ENCODE data around the gene DNAJC10. TPM values are rescaled to one million over a fixed set of nuclear protein-coding genes. Genes with fewer than 3 reads are reported as not detected.
"Not testable (repeated sequence)": the region's sequence is repeated elsewhere in the genome, so short reads cannot be mapped to it uniquely, and the experiment has no call there.

DNAJC10 gene
- total and polyA plus RNA-seq, 5 donors, result 13.1 to 72.1 (median 57.1) TPM

- Histone ChIP-seq H3K4me3 (ENCODE audit: low read length) (no peak overlapping the region), H3K4me1 (ENCODE audit: control insufficient read depth, insufficient read depth, low read length) (no peaks in the 10 kb centered on the region), H3K9me3 (ENCODE audit: control insufficient read depth, low read length) (no peaks in the 10 kb centered on the region), H3K27me3 (ENCODE audit: control insufficient read depth, insufficient read depth) (no peaks in the 10 kb centered on the region), H3K27ac (ENCODE audit: low read length) (no peak overlapping the region)
- DNase-seq (no peak), ATAC-seq (no peak)
- 92% methylated on average over 3 of the region's 3 CpGs for WGBS
- intact Hi-C loops (cut with DNase I), result no loop called here
These were observed 10.4 kb downstream of the DNAJC10 start for GRCh38 chr2:182726473-182726872.

GRCh38 chr2:182728014-182728413 is 12.0 kb downstream of the DNAJC10 start:
- intact Hi-C loops (cut with DNase I), result no loop called here
- Histone ChIP-seq H3K27me3 (ENCODE audit: control insufficient read depth, insufficient read depth) (no peaks in the 10 kb centered on the region), H3K4me1 (ENCODE audit: control insufficient read depth, insufficient read depth, low read length) (no peaks in the 10 kb centered on the region), H3K4me3 (ENCODE audit: low read length) (no peak overlapping the region), H3K9me3 (ENCODE audit: control insufficient read depth, low read length) (no peaks in the 10 kb centered on the region), H3K27ac (ENCODE audit: low read length) (no peak overlapping the region)
- DNase-seq (no peak), ATAC-seq (no peak)
- 92% methylated on average over 4 of the region's 4 CpGs for WGBS

GRCh38 chr2:182729710-182730339 is 13.8 kb downstream of the DNAJC10 start:
- ATAC-seq, result no peak
- no peak overlapping the region for H3K27ac ChIP-seq (ENCODE audit: low read length)
- WGBS, result 91% methylated on average over 2 of the region's 2 CpGs
- H3K9me3 ChIP-seq (ENCODE audit: control insufficient read depth, low read length), result no peaks in the 10 kb centered on the region
- no peaks in the 10 kb centered on the region for H3K27me3 ChIP-seq (ENCODE audit: control insufficient read depth, insufficient read depth)
- DNase-seq, result no peak
- intact Hi-C loops (cut with DNase I), result no loop called here
- H3K4me1 ChIP-seq (ENCODE audit: control insufficient read depth, insufficient read depth, low read length), result no peaks in the 10 kb centered on the region
- no peak overlapping the region for H3K4me3 ChIP-seq (ENCODE audit: low read length)

- H3K9me3 ChIP-seq (ENCODE audit: control insufficient read depth, low read length), result no peaks in the 10 kb centered on the region
- no peaks in the 10 kb centered on the region for H3K4me1 ChIP-seq (ENCODE audit: control insufficient read depth, insufficient read depth, low read length)
- ATAC-seq (no peak), DNase-seq (no peak)
- no peak overlapping the region for H3K27ac ChIP-seq (ENCODE audit: low read length)
- intact Hi-C loops (cut with DNase I), result no loop called here
- H3K4me3 ChIP-seq (ENCODE audit: low read length), result no peak overlapping the region
- no peaks in the 10 kb centered on the region for H3K27me3 ChIP-seq (ENCODE audit: control insufficient read depth, insufficient read depth)
These were observed 14.4 kb downstream of the DNAJC10 start for GRCh38 chr2:182730486-182730885.

- Histone ChIP-seq H3K4me3 (ENCODE audit: low read length) (no peak overlapping the region), H3K9me3 (ENCODE audit: control insufficient read depth, low read length) (no peaks in the 10 kb centered on the region), H3K4me1 (ENCODE audit: control insufficient read depth, insufficient read depth, low read length) (no peaks in the 10 kb centered on the region), H3K27me3 (ENCODE audit: control insufficient read depth, insufficient read depth) (no peaks in the 10 kb centered on the region), H3K27ac (ENCODE audit: low read length) (no peak overlapping the region)
- intact Hi-C loops (cut with DNase I), result no loop called here
- DNase-seq (no peak), ATAC-seq (no peak)
These were observed 16.7 kb downstream of the DNAJC10 start for GRCh38 chr2:182732736-182733135.

GRCh38 chr2:182733572-182733971 is 17.5 kb downstream of the DNAJC10 start:
- intact Hi-C loops (cut with DNase I), result no loop called here
- Histone ChIP-seq H3K4me3 (ENCODE audit: low read length) (no peak overlapping the region), H3K4me1 (ENCODE audit: control insufficient read depth, insufficient read depth, low read length) (no peaks in the 10 kb centered on the region), H3K27me3 (ENCODE audit: control insufficient read depth, insufficient read depth) (no peaks in the 10 kb centered on the region), H3K9me3 (ENCODE audit: control insufficient read depth, low read length) (no peaks in the 10 kb centered on the region), H3K27ac (ENCODE audit: low read length) (no peak overlapping the region)
- 93% methylated on average over 1 of the region's 1 CpG for WGBS
- ATAC-seq (no peak), DNase-seq (no peak)

GRCh38 chr2:182736856-182737255 is 20.8 kb downstream of the DNAJC10 start:
- DNase-seq; H3K27ac ChIP-seq (ENCODE audit: low read length); intact Hi-C loops (cut with DNase I); H3K9me3 ChIP-seq (ENCODE audit: control insufficient read depth, low read length); ATAC-seq; H3K4me3 ChIP-seq (ENCODE audit: low read length); H3K4me1 ChIP-seq (ENCODE audit: control insufficient read depth, insufficient read depth, low read length); H3K27me3 ChIP-seq (ENCODE audit: control insufficient read depth, insufficient read depth): not testable (repeated sequence)
- 98% methylated on average over 8 of the region's 8 CpGs for WGBS

GRCh38 chr2:182740701-182741100 is 24.6 kb downstream of the DNAJC10 start:
- ATAC-seq (no peak), DNase-seq (no peak)
- WGBS, result 92% methylated on average over 2 of the region's 2 CpGs
- Histone ChIP-seq H3K27me3 (ENCODE audit: control insufficient read depth, insufficient read depth) (no peaks in the 10 kb centered on the region), H3K27ac (ENCODE audit: low read length) (no peak overlapping the region), H3K4me3 (ENCODE audit: low read length) (no peak overlapping the region), H3K9me3 (ENCODE audit: control insufficient read depth, low read length) (no peaks in the 10 kb centered on the region), H3K4me1 (ENCODE audit: control insufficient read depth, insufficient read depth, low read length) (no peaks in the 10 kb centered on the region)
- intact Hi-C loops (cut with DNase I), result no loop called here

GRCh38 chr2:182741620-182742019 is 25.6 kb downstream of the DNAJC10 start:
- intact Hi-C loops (cut with DNase I), result no loop called here
- Histone ChIP-seq H3K4me1 (ENCODE audit: control insufficient read depth, insufficient read depth, low read length) (no peaks in the 10 kb centered on the region), H3K27ac (ENCODE audit: low read length) (no peak overlapping the region), H3K9me3 (ENCODE audit: control insufficient read depth, low read length) (no peaks in the 10 kb centered on the region), H3K27me3 (ENCODE audit: control insufficient read depth, insufficient read depth) (no peaks in the 10 kb centered on the region), H3K4me3 (ENCODE audit: low read length) (no peak overlapping the region)
- ATAC-seq (no peak), DNase-seq (no peak)
- WGBS, result 95% methylated on average over 2 of the region's 2 CpGs

- Histone ChIP-seq H3K4me1 (ENCODE audit: control insufficient read depth, insufficient read depth, low read length) (no peaks in the 10 kb centered on the region), H3K4me3 (ENCODE audit: low read length) (no peak overlapping the region), H3K27me3 (ENCODE audit: control insufficient read depth, insufficient read depth) (no peaks in the 10 kb centered on the region), H3K27ac (ENCODE audit: low read length) (no peak overlapping the region), H3K9me3 (ENCODE audit: control insufficient read depth, low read length) (no peaks in the 10 kb centered on the region)
- 49% methylated on average over 2 of the region's 2 CpGs for WGBS
- no peak for ATAC-seq
- intact Hi-C loops (cut with DNase I), result no loop called here
- DNase-seq, result no peak
These were observed 28.4 kb downstream of the DNAJC10 start for GRCh38 chr2:182744490-182744889.

- ATAC-seq, result no peak
- intact Hi-C loops (cut with DNase I), result no loop called here
- DNase-seq, result no peak
- Histone ChIP-seq H3K4me1 (ENCODE audit: control insufficient read depth, insufficient read depth, low read length) (no peaks in the 10 kb centered on the region), H3K27ac (ENCODE audit: low read length) (no peak overlapping the region), H3K27me3 (ENCODE audit: control insufficient read depth, insufficient read depth) (no peaks in the 10 kb centered on the region), H3K4me3 (ENCODE audit: low read length) (no peak overlapping the region), H3K9me3 (ENCODE audit: control insufficient read depth, low read length) (no peaks in the 10 kb centered on the region)
- WGBS, result 84% methylated on average over 2 of the region's 2 CpGs
These were observed 29.0 kb downstream of the DNAJC10 start for GRCh38 chr2:182745061-182745460.

- 100% methylated on average over 2 of the region's 3 CpGs for WGBS
- H3K9me3 ChIP-seq (ENCODE audit: control insufficient read depth, low read length); intact Hi-C loops (cut with DNase I); H3K4me3 ChIP-seq (ENCODE audit: low read length); H3K27ac ChIP-seq (ENCODE audit: low read length); H3K27me3 ChIP-seq (ENCODE audit: control insufficient read depth, insufficient read depth); DNase-seq; H3K4me1 ChIP-seq (ENCODE audit: control insufficient read depth, insufficient read depth, low read length); ATAC-seq: not testable (repeated sequence)
These were observed 29.8 kb downstream of the DNAJC10 start for GRCh38 chr2:182745894-182746293.

Measured in right cardiac atrium (tissue), 5 donors.